Smooth muscle cell (in vitro differentiated cells): ENCODE results near the gene ACOXL. TPM values are rescaled to one million over a fixed set of nuclear protein-coding genes. Genes with fewer than 3 reads are reported as not detected.

Experiments
- DNase-seq: peaks from one replicate; lab custom pipeline; 2025; ENCODE audit not compliant: unreplicated experiment; lab: John Stamatoyannopoulos, UW
- H2AFZ ChIP-seq: fragments of 200-600 bp; sonication (generic); 2 replicates; pipeline ENCODE4 v1.6.0; 2016; ENCODE audit warnings: antibody characterized with exemption, low read depth, mild to moderate bottlenecking
- H3F3A ChIP-seq: fragments of 200-600 bp; sonication (generic); 2 replicates; pipeline ENCODE4 v1.6.0; 2017; ENCODE audit warnings: antibody characterized with exemption, low read depth
- H3K27ac ChIP-seq: fragments of 200-600 bp; sonication (generic); 2 replicates; pipeline ENCODE4 v1.5.1; 2016; ENCODE audit warnings: low read depth, mild to moderate bottlenecking
- H3K27me3 ChIP-seq: fragments of 200-600 bp; sonication (generic); 2 replicates; pipeline ENCODE4 v1.6.1; 2016; ENCODE audit warnings: low read depth, mild to moderate bottlenecking
- H3K36me3 ChIP-seq: fragments of 200-600 bp; sonication (generic); 2 replicates; pipeline ENCODE4 v1.5.1; 2016; ENCODE audit warnings: low read depth
- H3K4me1 ChIP-seq: fragments of 200-600 bp; sonication (generic); 2 replicates; pipeline ENCODE4 v1.5.1; 2016; ENCODE audit warnings: low read depth
- H3K4me2 ChIP-seq: fragments of 200-600 bp; sonication (generic); 2 replicates; pipeline ENCODE4 v1.6.0; 2016; ENCODE audit warnings: mild to moderate bottlenecking
- H3K4me3 ChIP-seq: fragments of 200-600 bp; sonication (generic); 2 replicates; pipeline ENCODE4 v1.5.1; 2016; ENCODE audit warnings: mild to moderate bottlenecking
- H3K79me2 ChIP-seq: fragments of 200-600 bp; sonication (generic); 2 replicates; pipeline ENCODE4 v1.6.0; 2016; ENCODE audit warnings: low read depth, mild to moderate bottlenecking
- H3K9ac ChIP-seq: fragments of 200-600 bp; sonication (generic); 2 replicates; pipeline ENCODE4 v1.6.0; 2016; ENCODE audit warnings: low read depth
- H3K9me3 ChIP-seq: fragments of 200-600 bp; sonication (generic); replicated peaks from 2 replicates; pipeline ENCODE4 v1.5.1; 2016; ENCODE audit warnings: low read depth
- H4K20me1 ChIP-seq: fragments of 200-600 bp; sonication (generic); 2 replicates; pipeline ENCODE4 v1.6.0; 2016; ENCODE audit warnings: low read depth
- WGBS: methylation state at CpG from one replicate; pipeline ENCODE4 v1.1.7; 2016; ENCODE audit warnings: low lambda C conversion rate; 5-methylcytosine and 5-hydroxymethylcytosine counted together
- polyA plus RNA-seq: library from polyadenylated mRNA; unstranded; fragments of >200 nt; fragmentation: Nextera tagmentation; extraction: Ambion mirVana; gene quantifications from 2 replicates; pipeline ENCODE4 v1.2.1, GENCODE V29; 2016
- total RNA-seq: library from RNA; depleted of rRNA; stranded (reverse); fragments of >200 nt; gene quantifications from 2 replicates; pipeline ENCODE4 v1.2.3, GENCODE V29; 2014
- TF ChIP-seq, protein P1 (sequence below): fragments of 200-600 bp; sonication (generic); IDR thresholded peaks from 2 replicates; pipeline ENCODE4 v1.5.1; 2017; ENCODE audit warnings: borderline replicate concordance, mild to moderate bottlenecking, antibody characterized with exemption; ENCODE audit not compliant: insufficient read depth, poor library complexity, severe bottlenecking

The ACOXL gene
- total and polyA plus RNA-seq, 2 experiments from 2014 or later = not detected

DNA sequence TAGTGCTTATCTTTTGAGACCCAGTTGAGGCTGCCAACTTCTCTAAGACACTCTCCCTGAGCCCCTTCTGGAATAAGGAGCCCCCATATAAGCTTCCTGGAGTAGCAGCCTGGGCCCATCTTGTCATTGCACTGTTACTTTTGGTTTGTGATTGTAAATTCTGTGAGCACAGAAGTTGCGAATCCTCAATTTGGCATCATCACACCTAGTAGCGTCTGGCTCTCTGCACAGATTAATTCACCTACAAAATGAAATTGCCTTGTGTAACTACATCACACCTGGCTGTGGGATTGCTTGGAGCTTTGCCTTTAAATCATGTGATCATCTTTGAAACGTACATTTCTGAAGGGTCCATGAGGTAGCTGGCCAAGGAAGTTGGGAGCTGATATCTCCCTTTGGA, 195.2 kb downstream of the ACOXL start:
- Histone ChIP-seq H3K4me3 (no peak overlapping the region), H2AFZ (no peak overlapping the region), H3F3A (no peaks in the 10 kb centered on the region), H3K27ac (no peak overlapping the region), H4K20me1 (no peaks in the 10 kb centered on the region), H3K4me2 (no peak overlapping the region), H3K27me3 (no peaks in the 10 kb centered on the region), H3K36me3 (no peaks in the 10 kb centered on the region), H3K9ac (no peak overlapping the region), H3K9me3 (no peaks in the 10 kb centered on the region), H3K4me1 (no peaks in the 10 kb centered on the region), H3K79me2 (no peaks in the 10 kb centered on the region)
- TF ChIP-seq, protein P1, sequence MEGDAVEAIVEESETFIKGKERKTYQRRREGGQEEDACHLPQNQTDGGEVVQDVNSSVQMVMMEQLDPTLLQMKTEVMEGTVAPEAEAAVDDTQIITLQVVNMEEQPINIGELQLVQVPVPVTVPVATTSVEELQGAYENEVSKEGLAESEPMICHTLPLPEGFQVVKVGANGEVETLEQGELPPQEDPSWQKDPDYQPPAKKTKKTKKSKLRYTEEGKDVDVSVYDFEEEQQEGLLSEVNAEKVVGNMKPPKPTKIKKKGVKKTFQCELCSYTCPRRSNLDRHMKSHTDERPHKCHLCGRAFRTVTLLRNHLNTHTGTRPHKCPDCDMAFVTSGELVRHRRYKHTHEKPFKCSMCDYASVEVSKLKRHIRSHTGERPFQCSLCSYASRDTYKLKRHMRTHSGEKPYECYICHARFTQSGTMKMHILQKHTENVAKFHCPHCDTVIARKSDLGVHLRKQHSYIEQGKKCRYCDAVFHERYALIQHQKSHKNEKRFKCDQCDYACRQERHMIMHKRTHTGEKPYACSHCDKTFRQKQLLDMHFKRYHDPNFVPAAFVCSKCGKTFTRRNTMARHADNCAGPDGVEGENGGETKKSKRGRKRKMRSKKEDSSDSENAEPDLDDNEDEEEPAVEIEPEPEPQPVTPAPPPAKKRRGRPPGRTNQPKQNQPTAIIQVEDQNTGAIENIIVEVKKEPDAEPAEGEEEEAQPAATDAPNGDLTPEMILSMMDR = no peak
- WGBS = 96% methylated on average over 3 of the region's 3 CpGs
- no peak for DNase-seq

DNA sequence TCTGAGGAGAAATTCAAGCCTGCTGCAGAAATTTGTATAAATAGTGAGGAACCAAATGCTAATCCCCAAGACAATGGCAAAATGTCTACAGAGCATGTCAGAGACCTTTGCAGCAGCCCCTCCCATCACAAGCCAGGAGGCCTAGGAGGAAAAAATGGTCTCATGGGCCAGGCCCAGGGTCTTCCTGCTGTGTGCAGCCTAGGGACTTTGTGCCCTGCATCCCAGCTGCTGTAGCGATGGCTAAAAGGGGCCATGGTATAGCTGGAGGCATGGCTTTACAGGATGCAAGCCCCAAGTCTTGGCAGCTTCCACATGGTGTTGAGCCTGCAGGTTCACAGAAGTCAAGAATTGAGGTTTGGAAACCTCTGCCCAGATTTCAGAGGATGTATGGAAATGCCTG, 197.2 kb downstream of the ACOXL start:
- Histone ChIP-seq H3K4me3 (no peak overlapping the region), H2AFZ (no peak overlapping the region), H3K4me1 (no peaks in the 10 kb centered on the region), H3K9ac (no peak overlapping the region), H4K20me1 (no peaks in the 10 kb centered on the region), H3K9me3 (no peaks in the 10 kb centered on the region), H3K36me3 (no peaks in the 10 kb centered on the region), H3K79me2 (no peaks in the 10 kb centered on the region), H3F3A (no peaks in the 10 kb centered on the region), H3K27ac (no peak overlapping the region), H3K27me3 (no peaks in the 10 kb centered on the region), H3K4me2 (no peak overlapping the region)
- DNase-seq = no peak
- 95% methylated on average over 1 of the region's 1 CpG for WGBS
- TF ChIP-seq, protein P1 = no peak

DNA sequence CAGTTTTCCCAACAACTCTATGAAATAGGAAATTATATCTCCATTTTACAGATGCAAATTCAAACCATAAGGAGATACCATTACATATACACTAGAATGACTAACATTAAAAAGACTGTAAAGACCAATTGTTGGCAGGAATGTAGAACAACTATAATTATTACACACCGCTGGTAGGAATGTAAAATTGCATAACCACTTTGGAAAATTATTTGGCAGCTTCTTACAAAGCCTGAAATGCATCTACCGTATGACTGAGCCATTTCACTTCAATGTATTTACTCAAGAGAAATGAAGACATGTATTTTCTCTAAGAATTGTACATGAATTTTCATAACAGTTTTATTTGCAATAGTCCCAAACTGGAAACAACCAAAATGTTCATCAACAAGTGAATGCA, 199.3 kb downstream of the ACOXL start:
- no peaks in the 10 kb centered on the region for H4K20me1 ChIP-seq
- no peak overlapping the region for H2AFZ ChIP-seq
- no peaks in the 10 kb centered on the region for H3K9me3 ChIP-seq
- no peaks in the 10 kb centered on the region for H3K4me1 ChIP-seq
- H3F3A ChIP-seq = no peaks in the 10 kb centered on the region
- H3K79me2 ChIP-seq = no peaks in the 10 kb centered on the region
- no peak overlapping the region for H3K27ac ChIP-seq
- no peaks in the 10 kb centered on the region for H3K27me3 ChIP-seq
- no peaks in the 10 kb centered on the region for H3K36me3 ChIP-seq
- H3K9ac ChIP-seq = no peak overlapping the region
- no peak overlapping the region for H3K4me2 ChIP-seq
- WGBS = 68% methylated on average over 2 of the region's 2 CpGs
- DNase-seq = no peak
- TF ChIP-seq, protein P1 = no peak
- no peak overlapping the region for H3K4me3 ChIP-seq

- Histone ChIP-seq H3K27ac (no peak overlapping the region), H3F3A (no peaks in the 10 kb centered on the region), H2AFZ (no peak overlapping the region), H3K4me3 (no peak overlapping the region), H4K20me1 (no peaks in the 10 kb centered on the region), H3K36me3 (no peaks in the 10 kb centered on the region), H3K4me2 (no peak overlapping the region), H3K9me3 (no peaks in the 10 kb centered on the region), H3K9ac (no peak overlapping the region), H3K79me2 (no peaks in the 10 kb centered on the region), H3K4me1 (no peaks in the 10 kb centered on the region), H3K27me3 (no peaks in the 10 kb centered on the region)
- 96% methylated on average over 10 of the region's 10 CpGs for WGBS
- TF ChIP-seq, protein P1 = no peak
- DNase-seq = no peak
Measured at GRCh38 chr2:110933420-110933819, 201.0 kb downstream of the ACOXL start.
